Panc1 (cell line): ENCODE data around the gene SPACA7.

Source experiments
- POLR2AphosphoS5 ChIP-seq: IDR thresholded peaks from 2 replicates; pipeline ENCODE4 v1.6.1; 2012; ENCODE audit warnings: mild to moderate bottlenecking, low read depth, low read length, moderate library complexity
- TF ChIP-seq, protein P1 (sequence below), 2 experiments: IDR thresholded peaks; 2 replicates each; pipeline ENCODE4 v1.6.1; 2011 to 2012; ENCODE audit warnings: low read depth in 2 of 2, control low read depth in 1 of 2, low read length in 1 of 2, mild to moderate bottlenecking in 1 of 2, moderate library complexity in 1 of 2; ENCODE audit not compliant: insufficient read depth in 1 of 2
- TF ChIP-seq, protein P2 (sequence below): fragments of 450-650 bp; IDR thresholded peaks from 2 replicates; pipeline ENCODE4 v1.5.1; 2017; ENCODE audit warnings: mild to moderate bottlenecking

DNA sequence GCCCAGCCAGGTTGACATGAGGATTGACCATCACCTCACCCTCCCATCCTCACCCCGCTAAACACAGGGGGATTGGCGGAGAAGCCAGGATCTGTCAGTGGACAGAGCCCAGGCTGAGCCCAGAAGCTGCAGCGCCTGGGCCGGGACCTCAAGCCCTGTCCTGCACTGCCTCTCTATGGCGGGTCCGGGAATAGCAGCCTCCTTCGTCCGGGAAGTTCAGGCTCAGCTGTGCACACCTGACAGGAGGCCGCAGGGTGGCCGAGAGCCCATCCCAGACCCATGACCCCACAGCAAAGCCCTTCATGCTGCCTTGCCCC is 67.8 kb downstream of the SPACA7 start:
- TF ChIP-seq, protein P1, sequence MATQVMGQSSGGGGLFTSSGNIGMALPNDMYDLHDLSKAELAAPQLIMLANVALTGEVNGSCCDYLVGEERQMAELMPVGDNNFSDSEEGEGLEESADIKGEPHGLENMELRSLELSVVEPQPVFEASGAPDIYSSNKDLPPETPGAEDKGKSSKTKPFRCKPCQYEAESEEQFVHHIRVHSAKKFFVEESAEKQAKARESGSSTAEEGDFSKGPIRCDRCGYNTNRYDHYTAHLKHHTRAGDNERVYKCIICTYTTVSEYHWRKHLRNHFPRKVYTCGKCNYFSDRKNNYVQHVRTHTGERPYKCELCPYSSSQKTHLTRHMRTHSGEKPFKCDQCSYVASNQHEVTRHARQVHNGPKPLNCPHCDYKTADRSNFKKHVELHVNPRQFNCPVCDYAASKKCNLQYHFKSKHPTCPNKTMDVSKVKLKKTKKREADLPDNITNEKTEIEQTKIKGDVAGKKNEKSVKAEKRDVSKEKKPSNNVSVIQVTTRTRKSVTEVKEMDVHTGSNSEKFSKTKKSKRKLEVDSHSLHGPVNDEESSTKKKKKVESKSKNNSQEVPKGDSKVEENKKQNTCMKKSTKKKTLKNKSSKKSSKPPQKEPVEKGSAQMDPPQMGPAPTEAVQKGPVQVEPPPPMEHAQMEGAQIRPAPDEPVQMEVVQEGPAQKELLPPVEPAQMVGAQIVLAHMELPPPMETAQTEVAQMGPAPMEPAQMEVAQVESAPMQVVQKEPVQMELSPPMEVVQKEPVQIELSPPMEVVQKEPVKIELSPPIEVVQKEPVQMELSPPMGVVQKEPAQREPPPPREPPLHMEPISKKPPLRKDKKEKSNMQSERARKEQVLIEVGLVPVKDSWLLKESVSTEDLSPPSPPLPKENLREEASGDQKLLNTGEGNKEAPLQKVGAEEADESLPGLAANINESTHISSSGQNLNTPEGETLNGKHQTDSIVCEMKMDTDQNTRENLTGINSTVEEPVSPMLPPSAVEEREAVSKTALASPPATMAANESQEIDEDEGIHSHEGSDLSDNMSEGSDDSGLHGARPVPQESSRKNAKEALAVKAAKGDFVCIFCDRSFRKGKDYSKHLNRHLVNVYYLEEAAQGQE (IDR thresholded peaks at IDR 0.05; ENCODE audit: insufficient read depth in 1 of 2, low read depth in 2 of 2, low read length in 1 of 2): no peak
- TF ChIP-seq, protein P2, sequence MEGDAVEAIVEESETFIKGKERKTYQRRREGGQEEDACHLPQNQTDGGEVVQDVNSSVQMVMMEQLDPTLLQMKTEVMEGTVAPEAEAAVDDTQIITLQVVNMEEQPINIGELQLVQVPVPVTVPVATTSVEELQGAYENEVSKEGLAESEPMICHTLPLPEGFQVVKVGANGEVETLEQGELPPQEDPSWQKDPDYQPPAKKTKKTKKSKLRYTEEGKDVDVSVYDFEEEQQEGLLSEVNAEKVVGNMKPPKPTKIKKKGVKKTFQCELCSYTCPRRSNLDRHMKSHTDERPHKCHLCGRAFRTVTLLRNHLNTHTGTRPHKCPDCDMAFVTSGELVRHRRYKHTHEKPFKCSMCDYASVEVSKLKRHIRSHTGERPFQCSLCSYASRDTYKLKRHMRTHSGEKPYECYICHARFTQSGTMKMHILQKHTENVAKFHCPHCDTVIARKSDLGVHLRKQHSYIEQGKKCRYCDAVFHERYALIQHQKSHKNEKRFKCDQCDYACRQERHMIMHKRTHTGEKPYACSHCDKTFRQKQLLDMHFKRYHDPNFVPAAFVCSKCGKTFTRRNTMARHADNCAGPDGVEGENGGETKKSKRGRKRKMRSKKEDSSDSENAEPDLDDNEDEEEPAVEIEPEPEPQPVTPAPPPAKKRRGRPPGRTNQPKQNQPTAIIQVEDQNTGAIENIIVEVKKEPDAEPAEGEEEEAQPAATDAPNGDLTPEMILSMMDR: peak; percentile 80
- TF ChIP-seq POLR2AphosphoS5: no peak
